Fibroblast of lung (primary cell): ENCODE data around the gene ITGB7.

Experiments
- CTCF ChIP-seq, 2 donors: IDR thresholded peaks in 1 of 2; conservative IDR thresholded peaks in 1 of 2; 1 replicate in 1 of 2; 2 replicates in 1 of 2; pipeline ENCODE4 v1.5.1; 2011 to 2012; ENCODE audit warnings: low read length in 2 of 2, control low read depth in 1 of 2, inconsistent platforms in 1 of 2, low read depth in 1 of 2, mild to moderate bottlenecking in 1 of 2
- EZH2 ChIP-seq: IDR thresholded peaks from 2 replicates; pipeline ENCODE4 v1.5.1; 2012; ENCODE audit warnings: low read length, control low read depth, mild to moderate bottlenecking; ENCODE audit errors: missing control alignments

GRCh38 chr12:53180931-53181645 lies 26.0 kb downstream of the ITGB7 start:
- TF ChIP-seq CTCF (conservative IDR thresholded peaks at IDR 0.05 in 1 of 2, IDR thresholded peaks at IDR 0.05 in 1 of 2; ENCODE audit: low read depth in 1 of 2, low read length in 2 of 2): no peak
- no peak for TF ChIP-seq EZH2
